Panc1 (cell line): ENCODE measurements around the gene IFITM1. TPM values are rescaled to one million over a fixed set of nuclear protein-coding genes. Genes with fewer than 3 reads are reported as not detected.

Experiments
- ATAC-seq: fragments of 200-7000 bp; cut with Tn5 transposase; 2 replicates; pipeline ENCODE4 v1.9.1; 2020; ENCODE audit warnings: mild to moderate bottlenecking, moderate library complexity
- BruUV-seq: library from RNA; stranded (reverse); fragments of 400-500 nt; replicated peaks from 2 replicates; lab custom pipeline; 2021; lab: Mats Ljungman, UMichigan
- CTCF ChIA-PET: fragments of 300-600 bp; sonication (Branson Sonifier 250); formaldehyde crosslinking; loops from one replicate; lab custom pipeline; 2022; ENCODE audit warnings: antibody characterized with exemption; lab: Charles Lee
- POLR2A ChIA-PET: fragments of 300-600 bp; sonication (Branson Sonifier 250); formaldehyde crosslinking; loops from one replicate; lab custom pipeline; 2022; ENCODE audit warnings: antibody characterized with exemption; lab: Charles Lee
- DNase-seq: peaks from one replicate; pipeline ENCODE4 v3.0.0-alpha.2; 2010; ENCODE audit warnings: low read depth, low spot score
- H3K27ac ChIP-seq: 2 replicates; pipeline ENCODE4 v1.5.1; 2011; ENCODE audit warnings: mild to moderate bottlenecking, low read length, inconsistent platforms
- H3K27me3 ChIP-seq: fragments of 200-500 bp; sonication (Bioruptor generic); 2 replicates; pipeline ENCODE4 v1.6.0; 2014; ENCODE audit warnings: low read length, inconsistent platforms; ENCODE audit not compliant: control insufficient read depth, insufficient read depth
- H3K36me3 ChIP-seq: fragments of 200-500 bp; sonication (Bioruptor generic); 2 replicates; pipeline ENCODE4 v1.5.1; 2014; ENCODE audit warnings: inconsistent platforms, mild to moderate bottlenecking, low read length, moderate library complexity; ENCODE audit not compliant: control insufficient read depth, insufficient read depth
- H3K4me1 ChIP-seq: 2 replicates; pipeline ENCODE4 v1.5.1; 2011; ENCODE audit warnings: inconsistent platforms, mild to moderate bottlenecking, low read length, moderate library complexity; ENCODE audit not compliant: control insufficient read depth, insufficient read depth
- H3K4me3 ChIP-seq, 2 experiments: 2 replicates each; pipeline ENCODE4 v1.5.1; 2011 to 2012; ENCODE audit warnings: low read depth in 2 of 2, low read length in 2 of 2, mild to moderate bottlenecking in 2 of 2, inconsistent platforms in 1 of 2, moderate library complexity in 1 of 2
- H3K9me3 ChIP-seq: fragments of 200-500 bp; sonication (Bioruptor generic); 2 replicates; pipeline ENCODE4 v1.5.1; 2014; ENCODE audit warnings: low read depth, mild to moderate bottlenecking, inconsistent platforms, low read length, moderate library complexity; ENCODE audit not compliant: control insufficient read depth, insufficient read depth
- POLR2AphosphoS5 ChIP-seq: IDR thresholded peaks from 2 replicates; pipeline ENCODE4 v1.6.1; 2012; ENCODE audit warnings: mild to moderate bottlenecking, low read depth, low read length, moderate library complexity
- REST ChIP-seq, 2 experiments: IDR thresholded peaks; 2 replicates each; pipeline ENCODE4 v1.6.1; 2011 to 2012; ENCODE audit warnings: low read depth in 2 of 2, control low read depth in 1 of 2, low read length in 1 of 2, mild to moderate bottlenecking in 1 of 2, moderate library complexity in 1 of 2; ENCODE audit not compliant: insufficient read depth in 1 of 2
- SIN3A ChIP-seq: IDR thresholded peaks from 2 replicates; pipeline ENCODE4 v1.6.1; 2012; ENCODE audit warnings: low read depth, mild to moderate bottlenecking, low read length, moderate library complexity, borderline replicate concordance; ENCODE audit not compliant: insufficient read depth
- TCF7L2 ChIP-seq: IDR thresholded peaks from 2 replicates; pipeline ENCODE4 v1.6.1; 2011; ENCODE audit warnings: mild to moderate bottlenecking, low read depth, low read length, inconsistent platforms
- in situ Hi-C: cut with HindIII; loops from 2 replicates; pipeline ENCODE4 v1.10.0; 2016; ENCODE audit warnings: low sequenced_read_pairs, low pct_unique_long_range_greater_than_20kb
- intact Hi-C: fragments of 100-400 bp; cut with micrococcal nuclease; formaldehyde crosslinking; loops from one replicate; pipeline ENCODE4 v1.10.0; 2022; ENCODE audit not compliant: unreplicated experiment
- total RNA-seq: library from RNA; stranded (reverse); gene quantifications from one replicate; pipeline ENCODE4 v1.2.1, GENCODE V29; 2021; ENCODE audit not compliant: unreplicated experiment
- TF ChIP-seq, protein P1 (sequence below): fragments of 450-650 bp; IDR thresholded peaks from 2 replicates; pipeline ENCODE4 v1.5.1; 2017; ENCODE audit warnings: mild to moderate bottlenecking

Gene IFITM1
- total RNA-seq, 1 experiment from 2014 or later = 66.3 TPM

GRCh38 chr11:280706-281485 lies 32.9 kb upstream of the IFITM1 start:
- H3K4me3 ChIP-seq = no peak overlapping the region; a peak in 1 of 4 replicates
- H3K9me3 ChIP-seq = 0 out of 2 replicates have a peak, but pooled peaks cover 3% of the 10 kb centered on the region
- DNase-seq = no peak
- H3K27me3 ChIP-seq = peaks cover 3% of the 10 kb centered on the region
- in situ Hi-C loops = no loop called here
- no peaks in the 10 kb centered on the region for H3K36me3 ChIP-seq
- peaks cover 12% of the 10 kb centered on the region; the same call in 1 of the 2 replicates for H3K4me1 ChIP-seq
- ATAC-seq = peak; percentile 2; the same call in 1 of the 2 replicates
- no TSS peak for BruUV-seq
- TF ChIP-seq REST (IDR thresholded peaks at IDR 0.05; ENCODE audit: insufficient read depth in 1 of 2, low read depth in 2 of 2, low read length in 1 of 2) = no peak
- no peak for TF ChIP-seq SIN3A
- no peak overlapping the region for H3K27ac ChIP-seq
- ChIA-PET CTCF (interaction anchor here (0.6 kb wide), 1 partner anchor 21 kb away, joined by 11 read pairs; no protein-coding TSS in a partner anchor), POLR2A (interaction anchor here (1.2 kb wide), 1 partner anchor 9 kb away, joined by 3 read pairs; the partner anchor contains the start of gene PGGHG)
- intact Hi-C loops = no loop called here

- DNase-seq (no peak), ATAC-seq (no peak)
- no peaks in the 10 kb centered on the region for H3K9me3 ChIP-seq
- peaks cover 12% of the 10 kb centered on the region; the same call in 1 of the 2 replicates for H3K4me1 ChIP-seq
- TF ChIP-seq POLR2AphosphoS5 (no peak), REST (IDR thresholded peaks at IDR 0.05; ENCODE audit: insufficient read depth in 1 of 2, low read depth in 2 of 2, low read length in 1 of 2) (no peak), TCF7L2 (no peak), SIN3A (no peak)
- TF ChIP-seq, protein P1, sequence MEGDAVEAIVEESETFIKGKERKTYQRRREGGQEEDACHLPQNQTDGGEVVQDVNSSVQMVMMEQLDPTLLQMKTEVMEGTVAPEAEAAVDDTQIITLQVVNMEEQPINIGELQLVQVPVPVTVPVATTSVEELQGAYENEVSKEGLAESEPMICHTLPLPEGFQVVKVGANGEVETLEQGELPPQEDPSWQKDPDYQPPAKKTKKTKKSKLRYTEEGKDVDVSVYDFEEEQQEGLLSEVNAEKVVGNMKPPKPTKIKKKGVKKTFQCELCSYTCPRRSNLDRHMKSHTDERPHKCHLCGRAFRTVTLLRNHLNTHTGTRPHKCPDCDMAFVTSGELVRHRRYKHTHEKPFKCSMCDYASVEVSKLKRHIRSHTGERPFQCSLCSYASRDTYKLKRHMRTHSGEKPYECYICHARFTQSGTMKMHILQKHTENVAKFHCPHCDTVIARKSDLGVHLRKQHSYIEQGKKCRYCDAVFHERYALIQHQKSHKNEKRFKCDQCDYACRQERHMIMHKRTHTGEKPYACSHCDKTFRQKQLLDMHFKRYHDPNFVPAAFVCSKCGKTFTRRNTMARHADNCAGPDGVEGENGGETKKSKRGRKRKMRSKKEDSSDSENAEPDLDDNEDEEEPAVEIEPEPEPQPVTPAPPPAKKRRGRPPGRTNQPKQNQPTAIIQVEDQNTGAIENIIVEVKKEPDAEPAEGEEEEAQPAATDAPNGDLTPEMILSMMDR = no peak
- H3K4me3 ChIP-seq = no peak overlapping the region
- H3K36me3 ChIP-seq = no peaks in the 10 kb centered on the region
- BruUV-seq = no TSS peak
- in situ Hi-C loops = no loop called here
- ChIA-PET CTCF (interaction anchor here (0.6 kb wide), 1 partner anchor 20 kb away, joined by 11 read pairs; no protein-coding TSS in a partner anchor), POLR2A (no interaction called here)
- H3K27me3 ChIP-seq = peaks cover 3% of the 10 kb centered on the region
- intact Hi-C loops = no loop called here
- no peak overlapping the region for H3K27ac ChIP-seq
Measured at GRCh38 chr11:281486-282161, 32.2 kb upstream of the IFITM1 start.
